HepG2 (cell line): ENCODE measurements around the gene PCBD2. TPM values are rescaled to one million over a fixed set of nuclear protein-coding genes. Genes with fewer than 3 reads are reported as not detected.
"Not testable (repeated sequence)": the region's sequence is repeated elsewhere in the genome, so short reads cannot be mapped to it uniquely, and the experiment has no call there.

ENCODE experiments used
- ATAC-seq: fragments of 200-7000 bp; cut with Tn5 transposase; 3 replicates; pipeline ENCODE4 v1.9.1; 2020; ENCODE audit warnings: mild to moderate bottlenecking, moderate library complexity
- BruUV-seq: library from RNA; stranded (reverse); fragments of 400-500 nt; replicated peaks from 2 replicates; lab custom pipeline; 2021; lab: Mats Ljungman, UMichigan
- CTCF ChIA-PET: fragments of 300-600 bp; formaldehyde crosslinking; extraction: SDS; loops from one replicate; lab custom pipeline; 2021; ENCODE audit warnings: low total read pairs, inconsistent platforms, low intra/inter-chr PET ratio; lab: Yijun Ruan, JAX
- POLR2A ChIA-PET: fragments of 350-600 bp; sonication (Branson Sonifier 250); formaldehyde crosslinking; loops from one replicate; lab custom pipeline; 2020; ENCODE audit warnings: antibody characterized with exemption, inconsistent platforms; lab: Yijun Ruan, JAX
- DNase-seq: peaks from one replicate; pipeline ENCODE4 v3.0.0-alpha.2; 2015; ENCODE audit warnings: low spot score
- FAIRE-seq: peaks from 3 replicates; lab custom pipeline; 2011; peaks lifted over from hg19 to GRCh38; lab: Jason Lieb, UNC
- H2AFZ ChIP-seq: one replicate; pipeline ENCODE4 v1.6.1; 2011; ENCODE audit warnings: low read length, inconsistent platforms
- H3K27ac ChIP-seq: fragments of 300-600 bp; 3 replicates; pipeline ENCODE4 v1.8.0; 2011; ENCODE audit warnings: mixed run types, mild to moderate bottlenecking, mixed read lengths, low read length, inconsistent platforms; ENCODE audit not compliant: insufficient read depth; ENCODE audit errors: extremely low read length
- H3K27me3 ChIP-seq, 2 experiments: fragments of 200-600 bp in 1 of 2; 2 replicates in 1 of 2; 3 replicates in 1 of 2; pipeline versions ENCODE4 v1.6.0 to v1.8.0; 2011; ENCODE audit warnings: low read length in 2 of 2, mild to moderate bottlenecking in 2 of 2, moderate library complexity in 2 of 2, inconsistent platforms in 1 of 2; ENCODE audit not compliant: insufficient read depth in 2 of 2, control insufficient read depth in 1 of 2
- H3K36me3 ChIP-seq, 2 experiments: fragments of 200-600 bp in 1 of 2; replicated peaks in 1 of 2; 2 replicates in 1 of 2; 3 replicates in 1 of 2; pipeline versions ENCODE4 v1.5.1 to v1.8.0; 2011; ENCODE audit warnings: low read length in 2 of 2, inconsistent platforms in 1 of 2; ENCODE audit not compliant: insufficient read depth in 2 of 2, control insufficient read depth in 1 of 2
- H3K4me1 ChIP-seq: 2 replicates; pipeline ENCODE4 v1.5.1; 2012; ENCODE audit warnings: low read length, inconsistent platforms; ENCODE audit not compliant: insufficient read depth
- H3K4me2 ChIP-seq: 2 replicates; pipeline ENCODE4 v1.6.0; 2011; ENCODE audit warnings: low read depth, low read length, inconsistent platforms
- H3K4me3 ChIP-seq, 3 experiments: fragments of 200-600 bp in 1 of 3; sonication (generic), shearing (Covaris generic) in 1 of 3; replicated peaks in 1 of 3; 2 replicates each; pipeline ENCODE4 v1.5.1; 2011 to 2016; ENCODE audit warnings: low read length in 3 of 3, inconsistent platforms in 2 of 3, low read depth in 2 of 3, mild to moderate bottlenecking in 2 of 3, control low read depth in 1 of 3, mixed read lengths in 1 of 3; ENCODE audit not compliant: insufficient read depth in 1 of 3
- H3K79me2 ChIP-seq: one replicate; pipeline ENCODE4 v1.6.1; 2011; ENCODE audit warnings: low read length, inconsistent platforms; ENCODE audit not compliant: insufficient read depth
- H3K9ac ChIP-seq: 2 replicates; pipeline ENCODE4 v1.6.0; 2011; ENCODE audit warnings: mild to moderate bottlenecking, low read depth, low read length, inconsistent platforms; ENCODE audit not compliant: insufficient read depth
- H3K9me3 ChIP-seq: 2 replicates; pipeline ENCODE4 v1.5.1; 2012; ENCODE audit warnings: mild to moderate bottlenecking, low read length
- H4K20me1 ChIP-seq: 2 replicates; pipeline ENCODE4 v1.6.0; 2011; ENCODE audit warnings: inconsistent platforms, mild to moderate bottlenecking, low read length, moderate library complexity; ENCODE audit not compliant: insufficient read depth
- SKI ChIP-seq: fragments of 450-650 bp; IDR thresholded peaks from one replicate; pipeline ENCODE4 v1.6.1; 2018; ENCODE audit warnings: mild to moderate bottlenecking; ENCODE audit not compliant: partially characterized antibody
- ZBTB20 ChIP-seq: sonication (generic); formaldehyde crosslinking; IDR thresholded peaks from 2 replicates; pipeline ENCODE4 v1.8.1; 2023; ENCODE audit warnings: missing genetic modification reagents, low read depth, mild to moderate bottlenecking, borderline replicate concordance
- ZNF337 ChIP-seq: sonication (generic); formaldehyde crosslinking; IDR thresholded peaks from 2 replicates; pipeline ENCODE4 v1.5.1; 2020; ENCODE audit warnings: missing genetic modification reagents, low read depth, mild to moderate bottlenecking, borderline replicate concordance
- ZNF619 ChIP-seq: sonication (generic); formaldehyde crosslinking; IDR thresholded peaks from 2 replicates; pipeline ENCODE4 v1.4.0; 2020; ENCODE audit warnings: mild to moderate bottlenecking, missing genetic modification reagents
- WGBS: methylation state at CpG from one replicate; pipeline ENCODE4 v1.1.6; 2017; ENCODE audit warnings: low lambda C conversion rate; 5-methylcytosine and 5-hydroxymethylcytosine counted together
- in situ Hi-C: cut with HindIII; loops from 2 replicates; pipeline ENCODE4 v1.10.0; 2017; ENCODE audit warnings: low pct_unique_long_range_greater_than_20kb; ENCODE audit not compliant: extremely low pct_ligation_motif_present
- intact Hi-C: fragments of 100-400 bp; cut with micrococcal nuclease; formaldehyde crosslinking; loops from one replicate; pipeline ENCODE4 v1.10.0; 2022; ENCODE audit not compliant: unreplicated experiment
- polyA plus RNA-seq, 8 experiments: library from polyadenylated mRNA; depleted of rRNA in 3 of 8; stranded (reverse) in 7 of 8; unstranded in 1 of 8; fragments of >200 nt; fragmentation: Illumina TruSeq in 4 of 8; extraction: Trizol in 4 of 8; gene quantifications; 2 replicates each; pipeline versions ENCODE4 v1.2.1 to v1.2.3, GENCODE V29; 2011 to 2016; ENCODE audit warnings: low read depth in 4 of 8, missing spikeins in 1 of 8, mixed read lengths in 1 of 8; ENCODE audit not compliant: insufficient read depth in 1 of 8
- total RNA-seq, 5 experiments: library from RNA; depleted of rRNA; stranded (reverse); fragments of >200 nt; fragmentation: Illumina TruSeq; extraction: Trizol; gene quantifications; 2 replicates each; pipeline ENCODE4 v1.2.3, GENCODE V29; 2016; ENCODE audit warnings: low read depth in 1 of 5
- TF ChIP-seq, protein P1 (sequence below): sonication (generic); formaldehyde crosslinking; IDR thresholded peaks from 2 replicates; pipeline ENCODE4 v1.5.1; 2020; ENCODE audit warnings: mild to moderate bottlenecking, missing genetic modification reagents, borderline replicate concordance

PCBD2 gene
- total and polyA plus RNA-seq, 2 of the 13 experiments (the other 11 are each of a cell fraction or from before 2014, with no cell fraction given), result 5.5 to 12.0 TPM

DNA sequence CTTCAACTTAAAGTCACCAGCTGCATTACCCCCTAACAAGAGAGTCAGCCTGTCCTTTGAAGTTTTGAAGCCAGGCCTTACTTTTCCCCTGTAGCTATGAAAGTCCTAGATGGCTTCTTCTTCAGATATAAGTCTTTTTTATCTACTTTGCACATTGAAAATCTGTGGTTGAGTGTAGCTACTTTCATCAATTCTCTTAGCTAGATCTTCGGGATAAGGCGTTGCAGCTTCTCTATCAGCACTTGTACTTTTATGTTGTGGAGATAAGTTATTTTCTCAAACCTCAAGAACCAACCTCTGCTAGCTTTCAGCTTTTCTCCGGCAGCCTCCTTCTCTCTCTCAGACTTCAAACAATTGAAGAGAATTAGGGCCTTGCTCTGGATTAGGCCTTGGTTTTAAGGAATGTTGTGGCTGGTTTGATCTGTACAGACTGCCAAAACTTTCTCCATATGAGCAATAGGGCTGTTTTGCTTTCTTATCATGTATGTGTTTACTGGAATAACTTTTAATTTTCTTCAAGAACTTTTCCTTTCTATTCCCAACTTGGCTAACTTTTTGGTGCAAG, 84.4 kb downstream of the PCBD2 start (continued):
- TF ChIP-seq ZNF337 (no peak), ZBTB20 (CRISPR knock-in tag) (no peak), ZNF619 (CRISPR knock-in tag) (no peak), SKI (no peak)
- TF ChIP-seq, protein P1, sequence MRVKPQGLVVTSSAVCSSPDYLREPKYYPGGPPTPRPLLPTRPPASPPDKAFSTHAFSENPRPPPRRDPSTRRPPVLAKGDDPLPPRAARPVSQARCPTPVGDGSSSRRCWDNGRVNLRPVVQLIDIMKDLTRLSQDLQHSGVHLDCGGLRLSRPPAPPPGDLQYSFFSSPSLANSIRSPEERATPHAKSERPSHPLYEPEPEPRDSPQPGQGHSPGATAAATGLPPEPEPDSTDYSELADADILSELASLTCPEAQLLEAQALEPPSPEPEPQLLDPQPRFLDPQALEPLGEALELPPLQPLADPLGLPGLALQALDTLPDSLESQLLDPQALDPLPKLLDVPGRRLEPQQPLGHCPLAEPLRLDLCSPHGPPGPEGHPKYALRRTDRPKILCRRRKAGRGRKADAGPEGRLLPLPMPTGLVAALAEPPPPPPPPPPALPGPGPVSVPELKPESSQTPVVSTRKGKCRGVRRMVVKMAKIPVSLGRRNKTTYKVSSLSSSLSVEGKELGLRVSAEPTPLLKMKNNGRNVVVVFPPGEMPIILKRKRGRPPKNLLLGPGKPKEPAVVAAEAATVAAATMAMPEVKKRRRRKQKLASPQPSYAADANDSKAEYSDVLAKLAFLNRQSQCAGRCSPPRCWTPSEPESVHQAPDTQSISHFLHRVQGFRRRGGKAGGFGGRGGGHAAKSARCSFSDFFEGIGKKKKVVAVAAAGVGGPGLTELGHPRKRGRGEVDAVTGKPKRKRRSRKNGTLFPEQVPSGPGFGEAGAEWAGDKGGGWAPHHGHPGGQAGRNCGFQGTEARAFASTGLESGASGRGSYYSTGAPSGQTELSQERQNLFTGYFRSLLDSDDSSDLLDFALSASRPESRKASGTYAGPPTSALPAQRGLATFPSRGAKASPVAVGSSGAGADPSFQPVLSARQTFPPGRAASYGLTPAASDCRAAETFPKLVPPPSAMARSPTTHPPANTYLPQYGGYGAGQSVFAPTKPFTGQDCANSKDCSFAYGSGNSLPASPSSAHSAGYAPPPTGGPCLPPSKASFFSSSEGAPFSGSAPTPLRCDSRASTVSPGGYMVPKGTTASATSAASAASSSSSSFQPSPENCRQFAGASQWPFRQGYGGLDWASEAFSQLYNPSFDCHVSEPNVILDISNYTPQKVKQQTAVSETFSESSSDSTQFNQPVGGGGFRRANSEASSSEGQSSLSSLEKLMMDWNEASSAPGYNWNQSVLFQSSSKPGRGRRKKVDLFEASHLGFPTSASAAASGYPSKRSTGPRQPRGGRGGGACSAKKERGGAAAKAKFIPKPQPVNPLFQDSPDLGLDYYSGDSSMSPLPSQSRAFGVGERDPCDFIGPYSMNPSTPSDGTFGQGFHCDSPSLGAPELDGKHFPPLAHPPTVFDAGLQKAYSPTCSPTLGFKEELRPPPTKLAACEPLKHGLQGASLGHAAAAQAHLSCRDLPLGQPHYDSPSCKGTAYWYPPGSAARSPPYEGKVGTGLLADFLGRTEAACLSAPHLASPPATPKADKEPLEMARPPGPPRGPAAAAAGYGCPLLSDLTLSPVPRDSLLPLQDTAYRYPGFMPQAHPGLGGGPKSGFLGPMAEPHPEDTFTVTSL, result no peak

DNA sequence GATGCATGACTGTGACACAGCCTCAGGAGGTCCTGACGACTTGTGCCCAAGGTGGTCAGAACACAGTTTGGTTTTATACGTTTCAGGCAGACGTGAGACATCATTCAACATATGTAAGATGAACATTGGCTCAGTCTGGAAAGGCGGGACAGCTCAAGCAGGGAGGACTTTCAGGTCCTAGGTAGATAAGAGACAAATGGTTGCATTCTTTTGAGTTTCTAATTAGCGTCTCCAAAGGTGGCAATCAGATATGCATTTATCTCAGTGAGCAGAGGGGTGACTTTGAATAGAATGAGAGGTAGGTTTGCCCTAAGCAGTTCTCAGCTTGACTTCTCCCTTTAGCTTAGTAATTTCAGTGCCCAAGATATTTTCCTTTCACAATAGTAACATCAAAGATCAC, 85.3 kb downstream of the PCBD2 start:
- H3K9ac ChIP-seq, H2AFZ ChIP-seq, ATAC-seq, H3K4me3 ChIP-seq, H3K27me3 ChIP-seq, H3K36me3 ChIP-seq, DNase-seq, FAIRE-seq, H3K9me3 ChIP-seq, H3K79me2 ChIP-seq, H3K4me2 ChIP-seq, H4K20me1 ChIP-seq, in situ Hi-C loops, H3K4me1 ChIP-seq, CTCF ChIA-PET, POLR2A ChIA-PET, H3K27ac ChIP-seq, BruUV-seq, intact Hi-C loops: not testable (repeated sequence)
- WGBS, result 91% methylated on average over 5 of the region's 5 CpGs
